Loucy (cell line): ENCODE results near the gene CCDC12.

ENCODE experiments used
- CTCF ChIP-seq: fragments of 200-600 bp; sonication (generic); conservative IDR thresholded peaks from 2 replicates; pipeline ENCODE4 v1.5.1; 2014; ENCODE audit warnings: mild to moderate bottlenecking, antibody characterized with exemption, low read length
- EZH2phosphoT487 ChIP-seq: fragments of 200-600 bp; IDR thresholded peaks from 2 replicates; pipeline ENCODE4 v1.6.1; 2018; ENCODE audit warnings: antibody characterized with exemption, mild to moderate bottlenecking, moderate library complexity, borderline replicate concordance

GRCh38 chr3:46932455-46933225 lies 43.9 kb downstream of the CCDC12 start:
- peak; percentile 45 for TF ChIP-seq CTCF
- no peak for TF ChIP-seq EZH2phosphoT487
